H1 (cell line): ENCODE data around the gene SLC12A6. TPM values are rescaled to one million over a fixed set of nuclear protein-coding genes. Genes with fewer than 3 reads are reported as not detected.

ENCODE experiments used
- CTCF ChIA-PET: fragments of 300-600 bp; sonication (Branson Sonifier 250); formaldehyde crosslinking; loops from one replicate; lab custom pipeline; 2021; ENCODE audit not compliant: partially characterized antibody; lab: Charles Lee
- POLR2A ChIA-PET: fragments of 300-600 bp; sonication (Branson Sonifier 250); formaldehyde crosslinking; loops from one replicate; lab custom pipeline; 2021; ENCODE audit warnings: inconsistent platforms; ENCODE audit not compliant: partially characterized antibody; lab: Charles Lee
- DNase-seq, 2 experiments: peaks; one replicate each; pipeline versions ENCODE4 v3.0.0 to v3.0.0-alpha.2; 2010 to 2022; ENCODE audit warnings: low spot score in 2 of 2, low read depth in 1 of 2, mixed read lengths in 1 of 2
- FAIRE-seq: peaks from 2 replicates; lab custom pipeline; 2011; peaks lifted over from hg19 to GRCh38; lab: Jason Lieb, UNC
- H2AFZ ChIP-seq: 2 replicates; pipeline ENCODE4 v1.8.1; 2012; ENCODE audit warnings: low read length, inconsistent platforms
- H2AK5ac ChIP-seq: 2 replicates; pipeline ENCODE4 v1.6.1; 2013; ENCODE audit warnings: low read depth, low read length
- H2BK120ac ChIP-seq: replicated peaks from 2 replicates; pipeline ENCODE3; 2013; ENCODE audit warnings: low read depth, low read length, inconsistent platforms
- H2BK12ac ChIP-seq: 2 replicates; pipeline ENCODE4 v1.6.1; 2013; ENCODE audit warnings: low read depth, low read length
- H2BK15ac ChIP-seq: 2 replicates; pipeline ENCODE4 v1.6.1; 2013; ENCODE audit warnings: low read length
- H2BK20ac ChIP-seq: 2 replicates; pipeline ENCODE4 v1.6.1; 2013; ENCODE audit warnings: low read length
- H2BK5ac ChIP-seq: 2 replicates; pipeline ENCODE4 v1.6.1; 2013; ENCODE audit warnings: low read depth, low read length
- H3K14ac ChIP-seq: 2 replicates; pipeline ENCODE4 v1.6.1; 2013; ENCODE audit warnings: inconsistent platforms; ENCODE audit not compliant: insufficient read length
- H3K18ac ChIP-seq: 2 replicates; pipeline ENCODE4 v1.6.1; 2013; ENCODE audit warnings: low read length; ENCODE audit errors: extremely low read depth
- H3K23ac ChIP-seq: 2 replicates; pipeline ENCODE4 v1.6.1; 2013; ENCODE audit warnings: inconsistent platforms; ENCODE audit not compliant: insufficient read length
- H3K23me2 ChIP-seq: 2 replicates; pipeline ENCODE4 v1.6.1; 2013; ENCODE audit warnings: low read depth, low read length
- H3K27ac ChIP-seq: 2 replicates; pipeline ENCODE4 v1.6.1; 2011; ENCODE audit warnings: low read depth, low read length, inconsistent platforms
- H3K27me3 ChIP-seq, 4 experiments: replicated peaks in 1 of 4; 1 replicate in 1 of 4; 2 replicates in 3 of 4; pipeline versions ENCODE4 v1.6.1 to v1.8.1; 2011 to 2013; ENCODE audit warnings: low read length in 3 of 4, mild to moderate bottlenecking in 3 of 4, inconsistent platforms in 2 of 4, mixed read lengths in 2 of 4, moderate library complexity in 1 of 4; ENCODE audit not compliant: control insufficient read depth in 3 of 4, insufficient read depth in 3 of 4; ENCODE audit errors: extremely low read depth in 1 of 4
- H3K36me3 ChIP-seq, 4 experiments: 2 replicates each; pipeline versions ENCODE4 v1.6.1 to v1.8.1; 2011 to 2013; ENCODE audit warnings: mild to moderate bottlenecking in 4 of 4, low read length in 3 of 4, moderate library complexity in 2 of 4, control low read depth in 1 of 4, inconsistent platforms in 1 of 4; ENCODE audit not compliant: insufficient read depth in 4 of 4, control insufficient read depth in 2 of 4
- H3K4ac ChIP-seq: replicated peaks from 2 replicates; pipeline ENCODE3; 2013; ENCODE audit warnings: low read length, low read depth, mixed read lengths, inconsistent platforms; ENCODE audit not compliant: insufficient read length
- H3K4me1 ChIP-seq, 4 experiments: replicated peaks in 1 of 4; 1 replicate in 1 of 4; 2 replicates in 3 of 4; pipeline versions ENCODE4 v1.6.1 to v1.8.1; 2011 to 2013; ENCODE audit warnings: low read length in 3 of 4, inconsistent platforms in 2 of 4, mixed read lengths in 1 of 4; ENCODE audit not compliant: insufficient read depth in 4 of 4, control insufficient read depth in 3 of 4
- H3K4me2 ChIP-seq, 2 experiments: 2 replicates each; pipeline versions ENCODE4 v1.6.1 to v1.8.1; 2011 to 2013; ENCODE audit warnings: low read depth in 2 of 2, low read length in 2 of 2, control low read depth in 1 of 2, inconsistent platforms in 1 of 2, mild to moderate bottlenecking in 1 of 2; ENCODE audit not compliant: insufficient read depth in 1 of 2
- H3K4me3 ChIP-seq, 4 experiments: fragments of 200-600, 300-600 bp in 1 of 4; sonication (generic), shearing (Covaris generic), sonication (Bioruptor Twin) in 1 of 4; 2 replicates each; pipeline versions ENCODE4 v1.5.1 to v1.8.1; 2011 to 2016; ENCODE audit warnings: low read length in 4 of 4, low read depth in 3 of 4, control low read depth in 2 of 4, inconsistent platforms in 2 of 4, mild to moderate bottlenecking in 2 of 4, mixed read lengths in 1 of 4, moderate library complexity in 1 of 4; ENCODE audit not compliant: insufficient read depth in 2 of 4; ENCODE audit errors: extremely low read depth in 1 of 4
- H3K56ac ChIP-seq: replicated peaks from 2 replicates; pipeline ENCODE3; 2013; ENCODE audit warnings: low read depth, mild to moderate bottlenecking, mixed read lengths, low read length, inconsistent platforms; ENCODE audit not compliant: insufficient read length
- H3K79me1 ChIP-seq: 2 replicates; pipeline ENCODE4 v1.6.1; 2013; ENCODE audit warnings: low read depth, low read length, control low read depth
- H3K79me2 ChIP-seq, 2 experiments: 2 replicates each; pipeline versions ENCODE4 v1.6.1 to v1.8.1; 2012 to 2013; ENCODE audit warnings: low read length in 2 of 2, mild to moderate bottlenecking in 2 of 2, inconsistent platforms in 1 of 2; ENCODE audit not compliant: insufficient read depth in 2 of 2, control insufficient read depth in 1 of 2
- H3K9ac ChIP-seq, 4 experiments: replicated peaks in 1 of 4; 1 replicate in 1 of 4; 2 replicates in 3 of 4; pipeline versions ENCODE4 v1.6.1 to v1.8.1; 2011 to 2013; ENCODE audit warnings: low read depth in 3 of 4, low read length in 3 of 4, control low read depth in 2 of 4, mild to moderate bottlenecking in 2 of 4, moderate library complexity in 2 of 4, inconsistent platforms in 1 of 4; ENCODE audit errors: extremely low read depth in 1 of 4
- H3K9me3 ChIP-seq, 2 experiments: 2 replicates each; pipeline versions ENCODE4 v1.6.1 to v1.8.1; 2012 to 2013; ENCODE audit warnings: mild to moderate bottlenecking in 2 of 2, moderate library complexity in 2 of 2, control low read depth in 1 of 2, inconsistent platforms in 1 of 2, low read depth in 1 of 2, low read length in 1 of 2, mixed read lengths in 1 of 2; ENCODE audit not compliant: insufficient read depth in 2 of 2
- H4K20me1 ChIP-seq, 2 experiments: replicated peaks in 1 of 2; 2 replicates each; pipeline versions ENCODE3 to v1.8.1; 2011 to 2013; ENCODE audit warnings: inconsistent platforms in 2 of 2, low read length in 2 of 2, mild to moderate bottlenecking in 1 of 2; ENCODE audit not compliant: insufficient read depth in 2 of 2, control insufficient read depth in 1 of 2
- H4K5ac ChIP-seq: 2 replicates; pipeline ENCODE4 v1.6.1; 2013; ENCODE audit warnings: low read length, low read depth, mixed read lengths, inconsistent platforms; ENCODE audit not compliant: insufficient read length
- H4K8ac ChIP-seq: 2 replicates; pipeline ENCODE4 v1.8.0; 2013; ENCODE audit warnings: mild to moderate bottlenecking, moderate library complexity, low read length, inconsistent platforms; ENCODE audit not compliant: insufficient read depth; ENCODE audit errors: extremely low read depth
- H4K91ac ChIP-seq: replicated peaks from 2 replicates; pipeline ENCODE3; 2013; ENCODE audit warnings: low read length, mixed read lengths, inconsistent platforms; ENCODE audit not compliant: insufficient read length
- E2F6 ChIP-seq: IDR thresholded peaks from 2 replicates; pipeline ENCODE4 v1.6.1; 2012; ENCODE audit warnings: inconsistent platforms
- HDAC2 ChIP-seq, 2 experiments: fragments of 300-600 bp in 1 of 2; sonication (generic) in 1 of 2; IDR thresholded peaks; 2 replicates each; pipeline ENCODE4 v1.6.1; 2011 to 2012; ENCODE audit warnings: low read depth in 2 of 2, low read length in 2 of 2, mild to moderate bottlenecking in 2 of 2, moderate library complexity in 2 of 2, borderline replicate concordance in 1 of 2, inconsistent platforms in 1 of 2
- JUND ChIP-seq: IDR thresholded peaks from 2 replicates; pipeline ENCODE4 v1.6.1; 2011; ENCODE audit warnings: mild to moderate bottlenecking, improper control_type of control experiment, low read length
- KDM4A ChIP-seq: IDR thresholded peaks from one replicate; pipeline ENCODE4 v1.7.1; 2012; ENCODE audit warnings: low read depth, mild to moderate bottlenecking, moderate library complexity, low read length, inconsistent platforms; ENCODE audit not compliant: severe bottlenecking
- MAX ChIP-seq: IDR thresholded peaks from 2 replicates; pipeline ENCODE4 v1.6.1; 2012; ENCODE audit warnings: inconsistent platforms
- NANOG ChIP-seq: IDR thresholded peaks from 2 replicates; pipeline ENCODE4 v1.6.1; 2011; ENCODE audit warnings: low read length, low read depth, mild to moderate bottlenecking, inconsistent platforms; ENCODE audit not compliant: insufficient read depth, poor library complexity, severe bottlenecking
- POLR2AphosphoS5 ChIP-seq: IDR thresholded peaks from 2 replicates; pipeline ENCODE4 v1.6.1; 2011; ENCODE audit warnings: low read depth, low read length
- POU5F1 ChIP-seq: IDR thresholded peaks from 2 replicates; pipeline ENCODE4 v1.6.1; 2011; ENCODE audit warnings: low read depth, mild to moderate bottlenecking, low read length, moderate library complexity
- SP4 ChIP-seq: IDR thresholded peaks from 2 replicates; pipeline ENCODE4 v1.6.1; 2012; ENCODE audit warnings: low read length, inconsistent platforms
- SRF ChIP-seq: IDR thresholded peaks from 2 replicates; pipeline ENCODE4 v1.6.1; 2011; ENCODE audit warnings: mild to moderate bottlenecking, low read depth, low read length, moderate library complexity
- SUZ12 ChIP-seq: fragments of 200-600 bp; sonication (generic); IDR thresholded peaks from 2 replicates; pipeline ENCODE4 v1.6.1; 2012; ENCODE audit warnings: mild to moderate bottlenecking, inconsistent platforms, low read length, moderate library complexity, mixed read lengths
- TBP ChIP-seq: IDR thresholded peaks from 2 replicates; pipeline ENCODE4 v1.6.1; 2011; ENCODE audit warnings: low read depth, low read length, improper control_type of control experiment
- WGBS, 2 experiments: shearing (Covaris generic) in 1 of 2; methylation state at CpG; one replicate each; pipeline versions ENCODE4 v1.1.6 to v1.1.7; 2013 to 2015; ENCODE audit warnings: low lambda C conversion rate in 2 of 2, mixed read lengths in 2 of 2, inconsistent platforms in 1 of 2, low coverage in 1 of 2, missing lambda C conversion rate in 1 of 2; ENCODE audit not compliant: insufficient replicate concordance in 2 of 2, insufficient coverage in 1 of 2, insufficient read length in 1 of 2; ENCODE audit errors: extremely low coverage in 1 of 2, missing lambda C conversion rate in 1 of 2; 5-methylcytosine and 5-hydroxymethylcytosine counted together
- polyA plus RNA-seq, 7 experiments: library from polyadenylated mRNA; depleted of rRNA in 3 of 7; stranded (reverse) in 5 of 7; unstranded in 2 of 7; fragments of >200 nt in 5 of 7; fragments of 200-250 nt in 2 of 7; gene quantifications; 1 replicate in 5 of 7; 2 replicates in 1 of 7; 4 replicates in 1 of 7; pipeline versions ENCODE4 v1.2.1 to v1.2.3, GENCODE V29; 2011 to 2013; ENCODE audit warnings: missing spikeins in 2 of 7, mixed read lengths in 2 of 7
- total RNA-seq: library from RNA; stranded (reverse); fragmentation: NEBNext Ultra II Directional; extraction: Animal tissue kit (Norgen Biotek cat#: 25700); gene quantifications from 2 replicates; pipeline ENCODE4 v1.2.1, GENCODE V29; 2021
- TF ChIP-seq, protein P1 (sequence below): IDR thresholded peaks from 2 replicates; pipeline ENCODE4 v1.6.1; 2011; ENCODE audit warnings: low read depth, mild to moderate bottlenecking, low read length; ENCODE audit not compliant: insufficient read depth

The SLC12A6 gene
- total and polyA plus RNA-seq, 2 of the 8 experiments (the other 6 are each of a cell fraction or from before 2014, with no cell fraction given), result 9.2 to 11.1 TPM

GRCh38 chr15:34279368-34279767 lies 58.2 kb downstream of the SLC12A6 start:
- CTCF ChIA-PET, result interaction anchor here (0.7 kb wide), 1 partner anchor 49 kb away, joined by 7 read pairs; no protein-coding TSS in a partner anchor

More at GRCh38 chr15:34279368-34279767, 58.2 kb downstream of the SLC12A6 start:
- Histone ChIP-seq H3K36me3 (no peaks in the 10 kb centered on the region), H3K79me2 (no peaks in the 10 kb centered on the region), H3K56ac (no peak overlapping the region), H3K79me1 (no peaks in the 10 kb centered on the region), H2AFZ (no peak overlapping the region), H2BK20ac (no peak overlapping the region), H2BK120ac (no peak overlapping the region), H4K91ac (no peak overlapping the region), H2BK12ac (no peak overlapping the region), H3K18ac (no peak overlapping the region), H4K8ac (no peak overlapping the region), H3K23ac (no peak overlapping the region), H3K23me2 (no peaks in the 10 kb centered on the region), H3K27me3 (no peaks in the 10 kb centered on the region), H2BK15ac (no peak overlapping the region), H2BK5ac (no peak overlapping the region)
- POLR2A ChIA-PET, result no interaction called here
- FAIRE-seq, result no peak
- TF ChIP-seq E2F6, result no peak
- TF ChIP-seq POLR2AphosphoS5, result no peak
- TF ChIP-seq HDAC2 (IDR thresholded peaks at IDR 0.05; ENCODE audit: borderline replicate concordance in 1 of 2, low read depth in 2 of 2, low read length in 2 of 2), result no peak
- TF ChIP-seq POU5F1, result no peak
- TF ChIP-seq, protein P1, sequence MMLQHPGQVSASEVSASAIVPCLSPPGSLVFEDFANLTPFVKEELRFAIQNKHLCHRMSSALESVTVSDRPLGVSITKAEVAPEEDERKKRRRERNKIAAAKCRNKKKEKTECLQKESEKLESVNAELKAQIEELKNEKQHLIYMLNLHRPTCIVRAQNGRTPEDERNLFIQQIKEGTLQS, result no peak
- no peak for TF ChIP-seq NANOG
- no peak for TF ChIP-seq KDM4A
- TF ChIP-seq JUND, result no peak
- no peak for TF ChIP-seq SP4
- TF ChIP-seq SRF, result no peak
- no peak for TF ChIP-seq TBP
- no peak for TF ChIP-seq MAX
- no peak for TF ChIP-seq SUZ12
- TF ChIP-seq, all 59 proteins: peak for 0
- Histone ChIP-seq H3K27ac (no peak overlapping the region), H4K5ac (no peak overlapping the region), H4K20me1 (no peaks in the 10 kb centered on the region), H3K14ac (no peak overlapping the region), H3K4me3 (no peak overlapping the region), H3K9ac (no peak overlapping the region), H3K9me3 (no peaks in the 10 kb centered on the region), H3K4me1 (no peaks in the 10 kb centered on the region), H3K4ac (no peak overlapping the region), H3K4me2 (no peak overlapping the region), H2AK5ac (no peak overlapping the region)
- 82% methylated on average over 2 of the region's 2 CpGs; no CpG with 5 or more reads in 1 of the 2 experiments for WGBS, 2 experiments
- no peak for DNase-seq
